GM06990 (cell line): ENCODE results near the gene SIAH1.

ENCODE experiments used
- DNase-seq: peaks from one replicate; pipeline ENCODE4 v3.0.0-alpha.2; 2011; ENCODE audit not compliant: insufficient read length; ENCODE audit errors: extremely low read depth
- H3K27me3 ChIP-seq: replicated peaks from 2 replicates; pipeline ENCODE4 v1.6.0; 2011; ENCODE audit warnings: low read length; ENCODE audit not compliant: control insufficient read depth, insufficient read depth
- H3K36me3 ChIP-seq: 2 replicates; pipeline ENCODE4 v1.5.1; 2011; ENCODE audit warnings: low read length; ENCODE audit not compliant: control insufficient read depth, insufficient read depth
- H3K4me3 ChIP-seq: replicated peaks from 2 replicates; pipeline ENCODE4 v1.5.1; 2011; ENCODE audit warnings: low read depth, mild to moderate bottlenecking, control low read depth, low read length
- TF ChIP-seq, protein P1 (sequence below): IDR thresholded peaks from 2 replicates; pipeline ENCODE4 v1.5.1; 2011; ENCODE audit warnings: low read length, control low read depth, mild to moderate bottlenecking, inconsistent platforms; ENCODE audit not compliant: insufficient read depth, poor library complexity, severe bottlenecking

SIAH1 gene

DNA sequence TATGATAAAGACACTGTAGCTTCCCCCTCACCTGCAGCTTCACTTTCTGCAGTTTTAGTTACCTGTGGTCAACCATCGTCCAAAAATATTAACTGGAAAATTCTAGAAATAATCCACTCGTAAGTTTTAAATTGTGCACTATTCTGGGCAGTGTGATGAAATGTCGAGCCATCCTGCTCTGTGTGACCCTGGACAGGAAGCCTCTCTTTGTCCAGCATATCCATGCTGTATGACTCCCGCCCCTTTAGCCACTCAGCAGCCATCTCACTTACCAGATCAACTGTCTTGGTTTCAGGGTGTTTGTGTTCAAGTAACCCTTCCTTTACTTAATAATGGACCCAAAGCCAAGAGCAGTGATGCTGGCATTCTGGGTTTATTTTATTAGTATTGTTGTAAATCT lies 56.1 kb downstream of the SIAH1 start:
- no peak for DNase-seq
- TF ChIP-seq, protein P1, sequence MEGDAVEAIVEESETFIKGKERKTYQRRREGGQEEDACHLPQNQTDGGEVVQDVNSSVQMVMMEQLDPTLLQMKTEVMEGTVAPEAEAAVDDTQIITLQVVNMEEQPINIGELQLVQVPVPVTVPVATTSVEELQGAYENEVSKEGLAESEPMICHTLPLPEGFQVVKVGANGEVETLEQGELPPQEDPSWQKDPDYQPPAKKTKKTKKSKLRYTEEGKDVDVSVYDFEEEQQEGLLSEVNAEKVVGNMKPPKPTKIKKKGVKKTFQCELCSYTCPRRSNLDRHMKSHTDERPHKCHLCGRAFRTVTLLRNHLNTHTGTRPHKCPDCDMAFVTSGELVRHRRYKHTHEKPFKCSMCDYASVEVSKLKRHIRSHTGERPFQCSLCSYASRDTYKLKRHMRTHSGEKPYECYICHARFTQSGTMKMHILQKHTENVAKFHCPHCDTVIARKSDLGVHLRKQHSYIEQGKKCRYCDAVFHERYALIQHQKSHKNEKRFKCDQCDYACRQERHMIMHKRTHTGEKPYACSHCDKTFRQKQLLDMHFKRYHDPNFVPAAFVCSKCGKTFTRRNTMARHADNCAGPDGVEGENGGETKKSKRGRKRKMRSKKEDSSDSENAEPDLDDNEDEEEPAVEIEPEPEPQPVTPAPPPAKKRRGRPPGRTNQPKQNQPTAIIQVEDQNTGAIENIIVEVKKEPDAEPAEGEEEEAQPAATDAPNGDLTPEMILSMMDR = no peak
- no peak overlapping the region for H3K4me3 ChIP-seq
- H3K27me3 ChIP-seq = no peaks in the 10 kb centered on the region
- no peaks in the 10 kb centered on the region; the same call in 1 of the 2 replicates for H3K36me3 ChIP-seq

DNA sequence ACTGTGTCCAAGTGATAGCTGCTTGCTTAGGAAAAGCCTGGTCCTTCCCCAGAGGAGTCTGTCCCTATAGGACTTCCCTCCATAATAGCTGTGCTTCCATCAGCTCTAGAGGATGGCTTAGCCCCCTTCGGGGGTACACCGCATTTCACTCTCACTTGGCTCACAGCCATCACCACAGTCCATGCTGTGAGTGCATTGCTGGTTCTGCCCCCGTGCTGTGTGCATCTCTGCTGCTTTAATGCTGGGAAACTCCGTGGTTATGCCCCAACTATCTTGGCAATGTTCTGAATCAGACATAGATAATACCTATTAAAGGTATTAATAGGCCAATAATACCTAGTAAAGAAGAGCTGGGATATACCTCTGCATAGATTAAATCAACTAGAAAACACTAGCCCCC lies 58.3 kb downstream of the SIAH1 start:
- H3K27me3 ChIP-seq = no peaks in the 10 kb centered on the region
- no peak for DNase-seq
- TF ChIP-seq, protein P1 = no peak
- no peak overlapping the region for H3K4me3 ChIP-seq
- no peaks in the 10 kb centered on the region for H3K36me3 ChIP-seq

DNA sequence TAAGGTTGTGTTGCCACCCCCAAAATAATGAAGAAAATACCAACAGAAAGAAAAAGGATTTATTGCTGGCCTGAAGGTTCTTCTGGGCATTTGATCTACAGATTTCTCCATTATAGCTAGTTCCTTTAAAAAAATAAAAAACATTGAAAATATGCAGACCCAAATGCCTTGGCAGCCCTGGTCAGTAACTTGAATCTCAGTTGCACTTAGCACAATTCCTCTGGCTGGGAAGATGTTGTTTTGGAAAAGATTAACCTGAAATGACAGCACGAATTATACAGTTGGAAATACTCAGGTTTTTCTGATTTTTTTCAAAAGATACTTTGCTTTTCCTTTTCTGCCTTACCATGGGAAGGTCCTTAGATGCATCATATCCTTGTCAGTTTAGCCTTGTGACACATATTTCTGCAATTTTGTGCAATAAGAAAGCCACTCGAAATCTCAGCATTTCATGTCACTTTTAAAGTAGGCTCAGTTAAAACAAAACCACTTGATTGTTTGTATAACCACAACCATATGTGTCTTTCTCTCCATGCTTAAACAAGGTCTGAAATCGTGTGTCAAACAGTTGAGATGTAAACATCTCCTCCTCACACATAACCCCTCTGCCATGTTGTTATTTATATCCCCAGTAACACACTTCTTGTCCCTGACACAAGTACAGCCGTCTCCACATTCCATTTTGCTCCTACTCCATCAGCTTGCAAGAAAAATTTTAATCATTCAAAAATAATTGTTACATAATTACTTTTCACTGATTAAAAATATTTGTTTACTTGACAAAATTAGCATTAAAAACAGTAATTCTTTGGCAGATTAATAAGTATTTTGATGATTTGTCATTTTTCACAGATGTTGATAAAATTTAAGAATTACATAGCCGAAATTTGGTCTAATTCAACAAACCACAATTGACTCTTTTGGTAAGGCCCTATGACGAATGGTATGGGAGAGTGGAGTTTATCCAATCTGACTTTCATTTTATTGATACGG lies 61.1 kb downstream of the SIAH1 start:
- no peaks in the 10 kb centered on the region for H3K27me3 ChIP-seq
- no peaks in the 10 kb centered on the region; the same call in 1 of the 2 replicates for H3K36me3 ChIP-seq
- DNase-seq = no peak
- TF ChIP-seq, protein P1 = no peak
- no peak overlapping the region for H3K4me3 ChIP-seq

DNA sequence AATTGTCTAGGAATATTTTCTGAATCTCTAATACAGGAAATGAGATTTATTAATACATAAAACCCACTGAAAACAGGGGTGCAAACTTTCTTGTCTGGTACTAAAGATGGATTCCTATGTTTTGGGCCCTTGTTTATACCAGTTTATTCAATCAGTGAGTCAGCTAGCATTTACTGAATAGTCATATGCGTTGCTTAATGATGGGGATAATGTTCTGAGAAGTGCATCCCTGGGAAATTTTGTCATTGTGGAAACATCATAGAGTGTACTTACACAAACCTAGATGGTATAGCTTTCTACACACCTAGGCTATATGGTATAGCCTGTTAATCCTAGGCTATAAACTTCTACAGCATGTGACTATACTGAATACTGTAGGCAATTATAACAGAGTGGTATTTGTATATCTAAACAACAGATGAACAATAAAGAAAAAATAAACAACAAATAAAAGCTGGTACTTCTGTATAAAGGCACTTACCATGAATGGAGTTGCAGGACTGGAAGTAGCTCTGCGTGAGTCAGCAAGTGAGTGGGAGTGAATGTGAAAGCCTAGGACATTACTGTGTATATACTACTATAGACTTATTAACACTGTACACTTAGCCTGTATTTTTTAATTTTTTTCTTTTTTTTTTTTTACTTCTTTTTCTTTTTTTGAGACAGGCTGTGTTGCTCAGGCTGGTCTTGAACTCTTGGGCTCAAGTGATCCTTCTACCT lies 63.7 kb downstream of the SIAH1 start:
- TF ChIP-seq, protein P1 = no peak

DNA sequence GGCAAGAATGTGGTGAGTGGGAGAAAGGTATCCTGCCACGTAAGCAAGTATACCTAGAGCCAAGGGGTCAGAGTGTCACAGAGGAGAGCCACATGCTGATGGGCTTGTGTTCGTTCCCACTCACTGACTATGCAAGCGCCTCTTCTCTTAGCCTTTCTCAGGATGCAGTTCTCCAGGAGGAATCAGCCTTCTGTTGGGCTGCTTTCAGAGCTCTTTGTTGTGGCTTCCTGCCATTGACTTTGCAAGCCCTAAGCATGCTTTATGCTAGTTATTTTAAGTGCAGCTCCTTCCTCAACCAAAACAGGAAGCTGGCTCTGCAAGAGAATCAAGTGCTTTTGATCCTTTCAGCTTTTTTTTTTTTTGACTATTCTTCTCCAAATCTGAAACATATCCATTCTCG lies 66.6 kb downstream of the SIAH1 start:
- no peaks in the 10 kb centered on the region; the same call in 1 of the 2 replicates for H3K36me3 ChIP-seq

More for the DNA sequence above, 63.7 kb downstream of the SIAH1 start:
- Histone ChIP-seq H3K27me3 (no peaks in the 10 kb centered on the region), H3K4me3 (no peak overlapping the region), H3K36me3 (no peaks in the 10 kb centered on the region; the same call in 1 of the 2 replicates)
- DNase-seq = no peak

More for the DNA sequence above, 66.6 kb downstream of the SIAH1 start:
- H3K27me3 ChIP-seq = no peaks in the 10 kb centered on the region
- no peak for DNase-seq
- TF ChIP-seq, protein P1 = no peak
- no peak overlapping the region for H3K4me3 ChIP-seq
